Activated naive CD4-positive, alpha-beta T cell treated with Interleukin-2 at 50 U/mL for 16 hours (primary cell): ENCODE data around the gene PRKCZ.

Source experiments
- DNase-seq: peaks from one replicate; pipeline ENCODE4 v3.0.0-alpha.2; 2020

Gene PRKCZ

DNA sequence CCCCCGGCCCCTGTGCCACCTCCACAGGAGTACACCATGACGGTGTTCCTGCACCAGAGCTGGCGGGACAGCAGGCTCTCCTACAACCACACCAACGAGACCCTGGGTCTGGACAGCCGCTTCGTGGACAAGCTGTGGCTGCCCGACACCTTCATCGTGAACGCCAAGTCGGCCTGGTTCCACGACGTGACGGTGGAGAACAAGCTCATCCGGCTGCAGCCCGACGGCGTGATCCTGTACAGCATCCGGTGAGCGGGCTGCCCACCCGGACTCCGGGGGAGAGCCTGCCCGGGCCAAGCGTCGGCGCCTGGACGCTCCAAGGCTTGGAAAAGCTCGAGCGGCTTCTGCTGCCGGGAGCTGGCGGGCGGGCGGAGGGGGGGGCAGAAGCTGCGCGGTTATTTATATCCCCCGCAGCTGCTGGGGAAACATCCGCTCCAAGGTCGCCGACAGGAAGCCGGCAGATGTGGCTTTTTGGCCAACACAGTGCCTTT, 24.7 kb upstream of the PRKCZ start:
- no peak for DNase-seq

DNA sequence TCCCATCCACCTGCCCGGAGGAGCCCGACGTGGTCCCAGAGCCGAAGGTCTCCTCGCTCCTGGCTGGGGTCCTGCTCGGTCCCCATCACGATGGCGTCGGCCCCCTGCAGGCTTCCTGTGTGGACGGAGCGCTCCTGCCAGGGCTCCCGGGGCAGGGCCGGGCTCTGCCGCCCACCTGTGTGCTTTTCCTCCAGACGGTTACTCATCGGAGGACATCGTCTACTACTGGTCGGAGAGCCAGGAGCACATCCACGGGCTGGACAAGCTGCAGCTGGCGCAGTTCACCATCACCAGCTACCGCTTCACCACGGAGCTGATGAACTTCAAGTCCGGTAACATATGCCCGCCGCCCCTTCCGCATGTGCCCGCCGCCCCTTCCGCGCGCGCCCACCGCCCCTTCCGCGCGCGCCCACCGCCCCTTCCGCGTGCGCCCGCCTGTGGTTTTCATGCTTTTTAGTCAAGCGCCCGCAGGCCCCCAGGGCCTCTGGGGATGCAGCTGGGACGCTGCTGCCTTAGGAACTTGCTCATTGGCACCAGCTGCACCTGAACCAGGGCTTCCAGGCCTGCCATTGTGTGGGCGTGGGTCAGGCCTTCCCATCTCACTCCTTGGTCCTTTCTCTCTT, 22.1 kb upstream of the PRKCZ start:
- no peak for DNase-seq

DNA sequence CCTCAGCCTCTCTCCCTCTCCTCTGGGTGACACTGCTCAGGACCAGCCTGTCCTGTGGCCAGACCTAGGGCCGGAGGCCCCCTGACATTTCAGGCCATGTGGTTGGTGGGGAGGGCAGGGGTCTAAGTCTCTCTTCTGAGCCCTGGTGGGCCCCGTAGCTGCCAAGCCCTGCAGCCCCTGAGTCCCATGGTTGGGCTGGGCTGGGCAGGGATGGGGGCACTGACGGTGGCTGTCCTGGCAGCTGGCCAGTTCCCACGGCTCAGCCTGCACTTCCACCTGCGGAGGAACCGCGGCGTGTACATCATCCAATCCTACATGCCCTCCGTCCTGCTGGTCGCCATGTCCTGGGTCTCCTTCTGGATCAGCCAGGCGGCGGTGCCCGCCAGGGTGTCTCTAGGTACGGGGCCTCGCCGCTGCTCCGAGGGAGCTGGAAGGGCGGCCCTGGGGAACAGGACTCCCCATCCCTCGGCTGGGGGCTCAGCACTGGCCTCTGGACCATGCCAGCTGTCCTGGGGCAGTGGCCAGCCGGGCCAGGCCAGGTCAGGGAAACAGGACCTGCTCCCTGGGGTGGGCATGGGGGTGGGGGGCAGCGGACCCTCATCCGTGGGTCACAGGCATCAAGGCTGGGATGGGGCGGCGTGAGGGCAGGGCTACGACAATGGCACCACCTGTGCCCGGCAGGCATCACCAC, 21.2 kb upstream of the PRKCZ start:
- no peak for DNase-seq

DNA sequence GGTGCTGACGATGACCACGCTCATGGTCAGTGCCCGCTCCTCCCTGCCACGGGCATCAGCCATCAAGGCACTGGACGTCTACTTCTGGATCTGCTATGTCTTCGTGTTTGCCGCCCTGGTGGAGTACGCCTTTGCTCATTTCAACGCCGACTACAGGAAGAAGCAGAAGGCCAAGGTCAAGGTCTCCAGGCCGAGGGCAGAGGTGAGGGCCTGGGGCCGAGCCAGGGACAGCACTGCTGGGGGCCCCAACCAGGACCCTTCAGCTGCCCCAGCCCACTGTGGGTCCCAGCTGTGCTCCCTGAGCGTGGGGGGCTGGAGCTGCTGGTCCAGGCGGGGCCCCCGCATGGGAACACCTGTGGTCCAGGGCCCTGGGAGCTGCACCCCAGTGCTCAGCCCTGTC, 20.6 kb upstream of the PRKCZ start:
- DNase-seq, result no peak

DNA sequence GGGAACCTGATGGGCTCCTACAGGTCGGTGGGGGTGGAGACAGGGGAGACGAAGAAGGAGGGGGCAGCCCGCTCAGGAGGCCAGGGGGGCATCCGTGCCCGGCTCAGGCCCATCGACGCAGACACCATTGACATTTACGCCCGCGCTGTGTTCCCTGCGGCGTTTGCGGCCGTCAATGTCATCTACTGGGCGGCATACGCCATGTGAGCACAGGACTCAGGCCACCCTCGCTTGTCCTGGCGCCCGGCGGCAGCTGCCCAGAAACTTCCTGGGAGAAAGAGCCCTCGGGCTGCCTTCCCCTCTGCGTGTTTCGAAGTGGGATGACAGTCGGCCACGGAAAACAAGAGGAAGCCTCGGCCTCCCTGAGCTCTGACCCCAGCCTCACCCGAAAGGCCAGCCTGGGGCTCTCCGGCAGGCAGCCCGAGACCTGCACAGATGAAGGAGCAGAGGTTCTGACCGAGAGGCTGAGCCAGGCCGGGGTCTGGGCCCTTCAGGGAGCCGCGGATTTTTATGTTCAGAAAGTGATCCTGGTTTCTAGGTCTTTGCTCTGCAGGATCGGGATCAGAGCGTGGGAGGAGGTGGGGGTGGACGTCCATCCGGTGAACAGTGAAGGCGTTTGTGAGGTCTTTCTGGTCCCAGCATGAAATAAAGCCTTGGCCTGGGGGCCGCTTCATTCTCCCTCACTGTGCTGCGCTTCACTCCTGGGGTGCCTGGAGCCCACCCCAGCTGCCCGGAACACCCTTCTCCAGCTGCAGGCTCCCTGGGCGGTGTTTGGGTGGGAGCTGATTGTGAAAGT, 19.9 kb upstream of the PRKCZ start:
- DNase-seq, result no peak

DNA sequence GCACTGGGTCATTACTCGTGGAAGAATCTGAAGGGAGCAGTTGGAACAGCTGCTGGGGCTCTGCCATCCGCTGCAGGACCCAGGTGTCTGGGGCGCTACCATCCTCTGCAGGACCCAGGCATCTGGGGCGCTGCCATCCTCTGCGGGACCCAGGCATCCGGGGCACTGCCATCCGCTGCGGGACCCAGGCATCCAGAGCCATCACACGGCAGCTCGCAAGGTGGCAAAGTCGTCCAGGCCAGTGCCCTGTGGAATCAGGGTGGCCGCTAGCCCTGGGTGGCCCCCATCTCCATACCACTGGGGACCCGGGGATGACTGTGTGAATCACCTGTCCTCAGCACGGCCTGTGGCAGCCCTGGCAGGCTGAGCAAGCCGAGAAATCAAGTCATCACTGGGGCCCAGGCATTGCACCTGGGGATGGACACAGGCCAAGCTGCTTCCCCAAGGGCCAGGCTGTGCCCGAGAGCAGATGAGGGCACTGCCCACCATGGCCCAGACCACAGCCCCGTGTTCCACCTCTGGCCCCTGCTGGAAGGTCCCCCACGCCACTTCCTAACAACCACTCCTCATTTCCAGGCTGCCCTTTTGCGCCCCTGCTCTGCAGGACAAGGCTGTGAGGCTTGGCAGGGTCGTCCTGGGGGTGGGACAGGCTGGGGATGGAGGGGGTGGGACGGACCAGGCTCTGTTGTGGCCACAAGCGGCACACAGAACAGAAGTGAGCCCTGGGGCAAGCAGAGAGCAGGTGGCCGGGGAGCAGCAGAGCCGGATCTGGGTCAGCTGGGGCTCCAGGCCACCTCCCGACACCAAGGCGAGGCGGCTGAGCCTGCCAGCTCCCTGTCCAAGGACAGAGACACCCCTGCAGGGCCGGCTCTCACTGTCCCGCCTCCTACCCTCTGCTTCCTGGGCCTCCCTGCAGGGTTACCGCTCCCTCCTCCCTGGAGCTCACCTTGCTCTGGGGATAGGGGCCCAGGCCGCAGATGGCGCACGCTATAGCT, 18.4 kb upstream of the PRKCZ start:
- DNase-seq, result no peak

DNA sequence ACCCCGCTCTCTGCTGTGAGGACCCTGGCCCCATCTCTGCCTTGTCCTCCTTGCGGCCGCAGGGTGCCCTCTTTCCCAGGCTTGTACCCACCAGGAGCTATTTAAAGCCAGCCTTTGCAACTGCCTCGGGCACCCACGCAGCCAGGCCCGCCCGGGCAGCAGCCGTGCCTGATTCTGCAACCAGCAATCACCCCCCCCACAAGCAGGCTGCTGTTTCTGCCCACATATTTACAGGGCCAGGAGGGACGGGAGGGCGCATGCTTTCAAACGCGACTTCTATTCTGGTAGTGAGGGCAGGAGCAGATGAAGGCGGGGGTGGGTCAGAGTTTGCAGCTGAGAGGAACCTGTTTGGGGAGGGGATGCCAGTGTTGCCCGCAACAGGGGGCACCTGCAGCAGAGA, 17.5 kb upstream of the PRKCZ start:
- DNase-seq, result no peak

DNA sequence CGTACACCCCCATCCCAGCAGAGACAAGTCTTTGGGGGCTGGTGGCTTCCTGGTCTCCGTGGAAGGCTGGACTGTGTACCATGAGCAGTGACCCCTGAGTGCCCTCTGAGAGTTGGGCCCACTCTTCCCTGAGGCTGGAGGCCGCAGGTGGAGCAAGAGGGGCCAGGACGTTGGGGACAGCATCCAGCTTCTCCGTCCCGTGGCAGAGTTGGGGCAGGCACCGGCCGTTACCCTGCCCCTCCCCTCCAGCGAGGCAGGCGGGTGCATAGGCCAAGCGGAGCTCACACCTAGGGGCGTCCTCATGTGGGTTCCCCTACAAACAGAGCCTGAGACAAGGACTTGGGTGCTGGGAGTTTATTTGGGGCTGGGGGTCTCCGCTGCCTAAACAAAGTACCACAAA, 17.0 kb upstream of the PRKCZ start:
- DNase-seq, result no peak

DNA sequence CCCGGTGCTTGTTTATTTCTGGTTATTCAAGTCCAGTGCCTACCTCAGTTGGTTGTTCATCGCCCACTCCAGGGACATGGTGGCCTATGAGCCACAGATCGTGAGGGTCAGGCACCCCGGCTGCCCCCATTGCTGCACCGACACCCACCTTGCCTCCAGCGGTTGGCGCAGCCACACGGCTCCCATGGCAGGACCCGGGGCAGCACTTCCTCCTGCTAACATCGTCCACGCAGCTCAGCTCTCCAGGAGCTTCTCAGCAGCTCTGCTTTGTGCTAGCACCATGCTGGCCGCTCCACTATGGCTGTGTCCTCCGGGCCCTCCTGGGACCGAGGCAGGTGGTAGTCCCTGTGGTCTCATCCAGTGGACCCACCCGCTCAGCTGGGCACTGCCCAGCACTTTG, 13.9 kb upstream of the PRKCZ start:
- DNase-seq, result no peak

DNA sequence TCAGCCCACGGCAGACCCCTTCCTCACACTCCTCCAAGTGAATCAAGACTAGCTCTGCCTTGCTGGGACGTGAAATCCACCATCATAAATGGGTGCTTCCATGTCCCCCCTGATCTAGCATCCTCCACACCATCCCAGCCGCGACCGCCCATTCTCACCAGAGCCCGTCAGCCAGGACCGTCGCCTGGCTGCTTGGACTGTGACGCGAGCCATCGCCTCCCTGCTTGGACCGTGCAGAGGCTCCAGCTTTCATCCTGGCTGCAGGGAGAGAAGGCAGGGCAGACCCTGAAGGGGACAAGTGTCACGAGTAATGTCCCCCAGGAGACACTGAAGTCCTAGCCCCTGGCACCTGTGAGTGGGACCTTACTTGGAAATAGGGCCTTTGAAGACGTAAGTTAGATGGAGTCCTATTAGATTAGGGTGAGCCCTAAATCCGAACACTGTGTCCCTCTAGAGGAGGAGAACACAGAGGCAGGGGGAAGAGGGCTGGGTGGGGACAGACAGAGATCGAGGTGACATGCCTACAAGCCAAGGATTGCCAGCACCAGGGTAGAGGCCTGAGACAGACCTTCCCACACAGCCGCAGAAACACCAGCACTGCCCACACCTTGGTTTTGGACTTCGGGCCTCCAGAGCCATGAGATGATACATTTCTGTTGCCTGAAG, 12.8 kb upstream of the PRKCZ start:
- DNase-seq, result no peak

DNA sequence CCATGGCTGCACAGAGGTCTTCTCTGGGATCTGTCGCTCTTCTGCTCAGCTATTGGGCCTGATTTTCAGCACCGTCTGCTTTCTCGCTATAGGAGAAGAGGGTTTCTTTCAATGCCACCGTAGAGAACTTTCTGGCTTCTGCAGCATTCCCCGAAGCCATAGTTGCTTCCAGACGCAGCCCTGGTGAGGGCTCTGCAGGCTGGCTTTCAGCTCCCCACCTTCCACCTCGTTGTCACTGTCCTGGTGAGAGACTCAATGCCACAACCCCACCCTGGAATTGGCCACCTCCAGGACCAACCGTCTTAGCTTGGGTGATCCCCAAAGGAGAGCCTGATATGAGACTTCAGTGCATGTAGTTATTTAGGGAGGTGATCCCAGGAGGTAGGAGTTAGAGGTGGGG, 12.0 kb upstream of the PRKCZ start:
- no peak for DNase-seq

DNA sequence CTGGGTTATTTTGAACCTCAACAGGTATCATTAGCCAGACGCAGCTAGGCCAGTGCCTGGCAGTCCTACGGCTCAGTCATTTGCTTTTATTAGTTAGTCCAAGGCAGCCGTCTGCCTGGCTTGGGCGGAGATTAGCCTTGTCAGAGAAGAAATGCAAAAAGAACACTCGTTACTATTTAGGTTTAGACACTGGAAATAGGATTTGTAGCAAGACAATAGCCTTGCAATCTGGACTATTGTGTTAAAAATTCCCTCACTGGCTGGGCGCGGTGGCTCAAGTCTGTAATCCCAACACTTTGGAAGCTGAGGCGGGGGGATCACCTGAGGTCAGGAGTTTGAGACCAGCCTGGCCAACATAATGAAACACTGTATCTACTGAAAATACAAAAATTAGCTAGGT, 11.0 kb upstream of the PRKCZ start:
- DNase-seq, result no peak

DNA sequence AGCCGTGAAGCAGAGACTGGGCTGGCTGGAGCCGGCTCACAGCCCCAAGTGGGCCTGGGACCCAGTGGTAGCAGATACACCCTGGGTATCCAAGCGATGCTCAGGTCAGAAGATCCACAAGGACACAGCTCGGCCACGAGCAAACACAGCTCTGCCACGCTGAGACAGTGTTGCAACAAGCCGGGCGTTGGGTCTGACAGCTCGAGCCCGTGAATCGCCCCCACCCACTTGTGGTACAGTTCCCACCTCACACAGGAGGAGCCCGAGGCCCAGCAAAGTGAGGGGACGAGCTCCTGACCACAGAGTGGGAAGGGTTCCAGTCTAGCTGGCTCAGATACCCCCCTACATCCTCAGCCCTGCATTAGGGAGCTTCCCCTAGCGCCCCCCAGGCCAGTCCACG, 8.9 kb upstream of the PRKCZ start:
- no peak for DNase-seq

DNA sequence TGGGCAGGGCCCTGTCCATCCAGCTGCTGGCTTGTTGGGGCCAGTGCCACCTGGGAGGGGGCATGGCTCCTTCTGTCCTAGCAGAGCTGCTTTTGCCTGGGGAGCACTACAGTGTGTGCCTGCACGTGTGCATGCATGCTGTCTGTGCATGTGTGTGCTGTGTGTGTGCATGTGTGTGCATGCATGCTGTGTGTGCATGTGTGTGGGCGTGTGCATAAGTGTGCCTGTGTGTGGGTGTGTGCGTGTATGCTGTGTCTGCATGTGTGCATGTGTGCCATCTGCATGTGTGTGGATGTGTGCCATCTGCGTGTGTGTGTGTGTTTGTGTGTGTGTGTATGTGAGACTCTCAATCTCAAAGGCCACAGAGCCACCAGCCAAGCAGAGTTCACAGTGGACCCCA, 8.3 kb upstream of the PRKCZ start:
- no peak for DNase-seq

DNA sequence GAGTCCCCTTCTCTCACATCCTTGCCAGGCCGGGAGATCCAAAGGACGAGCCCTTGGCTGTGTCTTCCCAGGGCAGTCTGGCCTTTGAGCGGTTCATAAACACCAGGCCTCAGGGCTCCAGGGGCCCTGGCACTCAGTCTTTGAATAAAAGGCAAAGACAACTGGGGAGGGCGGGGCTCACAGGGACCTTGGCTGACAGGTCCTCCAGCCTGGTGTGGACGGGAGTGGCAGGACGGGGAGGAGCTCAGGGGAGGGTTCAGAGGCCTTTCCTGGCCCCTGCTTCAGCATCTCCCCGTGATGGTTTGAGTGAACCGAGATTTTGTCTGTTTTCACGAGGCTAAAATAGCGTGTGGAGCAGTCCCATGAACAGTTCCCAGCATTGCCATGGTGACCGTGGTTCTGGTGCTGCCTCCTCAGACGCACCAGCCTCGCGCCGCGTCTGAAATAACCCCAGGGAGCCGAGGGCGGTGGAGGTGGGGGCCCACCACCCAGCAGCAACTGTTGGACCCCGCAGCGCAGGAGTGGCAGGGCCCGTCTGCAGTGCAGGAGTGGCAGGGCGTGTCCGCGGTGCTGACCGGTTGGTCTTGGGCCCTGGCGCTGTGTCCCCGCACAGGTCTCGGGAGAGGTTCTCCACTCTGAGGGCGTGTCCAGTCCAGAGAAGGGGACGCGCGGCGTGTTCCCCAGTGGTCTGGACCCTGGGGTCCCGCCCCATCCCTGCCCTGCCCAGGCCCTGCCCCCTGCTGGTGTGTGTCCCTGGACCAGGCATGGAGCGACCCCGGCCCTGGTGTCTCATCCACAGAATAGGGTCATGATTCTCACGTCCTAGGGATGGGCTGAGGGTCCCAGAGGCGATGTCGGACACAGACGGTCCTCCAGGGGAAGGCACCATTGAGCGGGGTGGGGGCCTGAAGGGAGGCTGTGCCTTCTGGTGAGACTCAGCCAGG, 7.1 kb upstream of the PRKCZ start:
- DNase-seq, result no peak

DNA sequence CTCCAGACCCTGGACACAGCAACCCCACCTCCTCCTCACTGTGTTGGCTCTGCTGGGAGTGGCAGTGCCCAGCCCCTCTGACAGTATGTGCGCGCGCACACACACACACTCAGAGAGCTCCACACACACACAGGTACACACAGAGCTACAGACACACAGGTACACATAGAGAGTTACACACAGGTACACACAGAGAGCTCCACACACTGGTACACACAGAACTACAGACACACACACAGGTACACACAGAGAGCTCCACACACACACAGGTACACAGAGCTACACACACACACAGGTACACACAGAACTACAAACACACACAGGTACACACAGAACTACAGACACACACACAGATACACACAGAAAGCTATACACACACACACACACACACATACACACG, 6.3 kb upstream of the PRKCZ start:
- no peak for DNase-seq

DNA sequence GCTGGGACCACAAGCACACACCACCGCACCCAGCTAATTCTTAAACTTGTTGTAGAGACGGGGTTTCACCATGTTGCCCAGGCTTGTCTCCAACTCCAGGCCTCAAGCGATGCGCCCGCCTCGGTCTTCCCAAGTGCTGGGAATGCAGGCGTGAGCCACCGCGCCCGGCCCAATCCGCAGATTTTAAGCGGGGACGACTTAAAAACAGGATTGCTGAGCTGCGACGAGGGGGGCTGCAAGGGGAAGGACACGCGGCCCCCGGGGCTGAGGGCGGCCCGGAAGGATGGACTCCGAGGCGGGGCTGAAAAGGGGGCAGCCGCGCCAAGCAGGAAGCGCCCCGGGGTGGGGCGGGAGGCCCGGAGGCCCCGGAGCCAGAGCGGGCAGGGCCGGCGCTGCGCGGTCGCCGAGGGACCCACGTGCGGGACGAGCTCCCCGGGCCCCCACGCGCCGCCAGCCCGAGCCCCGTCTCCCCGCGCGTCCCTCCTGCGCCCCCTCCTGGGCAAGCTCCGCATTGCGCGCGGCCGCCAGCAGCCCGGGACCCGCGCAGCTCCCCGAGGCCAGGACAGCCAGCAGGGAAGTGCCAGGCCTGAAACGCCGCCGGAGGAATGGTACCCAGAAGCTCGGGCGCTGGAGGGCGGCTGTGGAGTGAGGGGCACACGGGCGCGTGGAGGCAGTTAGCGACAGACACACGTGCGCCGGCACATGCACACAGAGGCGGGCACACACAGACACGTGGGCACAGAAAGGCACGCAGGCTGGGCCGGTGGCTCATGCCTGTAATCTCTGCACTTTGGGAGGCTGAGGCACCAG, 5.5 kb upstream of the PRKCZ start:
- peak; percentile 85 for DNase-seq

DNA sequence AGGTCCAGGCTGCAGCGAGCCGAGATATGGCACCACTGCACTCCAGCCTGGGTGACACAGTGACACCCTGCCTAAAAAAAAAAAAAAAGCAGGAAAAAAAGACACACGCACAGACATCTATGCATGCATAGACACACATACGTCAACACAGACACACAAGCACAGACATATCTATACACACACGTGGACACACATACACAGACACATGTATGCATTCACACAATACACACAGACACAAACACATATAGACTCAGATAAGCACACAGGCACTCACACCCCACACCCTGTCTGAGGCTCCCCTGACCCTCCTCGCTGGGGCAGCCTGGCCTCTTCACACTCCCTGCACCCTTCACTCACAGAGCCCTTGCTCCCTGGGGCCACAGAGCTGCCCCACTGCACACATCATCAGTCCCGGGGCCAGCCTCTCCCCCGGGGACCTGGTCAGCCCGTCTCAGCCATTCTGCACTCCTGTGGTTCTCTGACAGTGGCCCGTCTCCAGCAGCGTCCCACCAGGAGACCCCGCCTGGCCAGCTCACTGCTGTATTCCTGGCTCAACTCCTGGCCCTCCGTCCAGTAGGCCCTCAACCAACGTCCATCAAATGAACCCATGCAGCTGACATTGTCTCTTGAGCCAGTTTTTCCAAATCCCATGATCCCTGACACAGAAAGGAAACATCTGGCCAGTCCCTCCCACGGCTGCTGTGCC, 4.6 kb upstream of the PRKCZ start:
- DNase-seq, result no peak

DNA sequence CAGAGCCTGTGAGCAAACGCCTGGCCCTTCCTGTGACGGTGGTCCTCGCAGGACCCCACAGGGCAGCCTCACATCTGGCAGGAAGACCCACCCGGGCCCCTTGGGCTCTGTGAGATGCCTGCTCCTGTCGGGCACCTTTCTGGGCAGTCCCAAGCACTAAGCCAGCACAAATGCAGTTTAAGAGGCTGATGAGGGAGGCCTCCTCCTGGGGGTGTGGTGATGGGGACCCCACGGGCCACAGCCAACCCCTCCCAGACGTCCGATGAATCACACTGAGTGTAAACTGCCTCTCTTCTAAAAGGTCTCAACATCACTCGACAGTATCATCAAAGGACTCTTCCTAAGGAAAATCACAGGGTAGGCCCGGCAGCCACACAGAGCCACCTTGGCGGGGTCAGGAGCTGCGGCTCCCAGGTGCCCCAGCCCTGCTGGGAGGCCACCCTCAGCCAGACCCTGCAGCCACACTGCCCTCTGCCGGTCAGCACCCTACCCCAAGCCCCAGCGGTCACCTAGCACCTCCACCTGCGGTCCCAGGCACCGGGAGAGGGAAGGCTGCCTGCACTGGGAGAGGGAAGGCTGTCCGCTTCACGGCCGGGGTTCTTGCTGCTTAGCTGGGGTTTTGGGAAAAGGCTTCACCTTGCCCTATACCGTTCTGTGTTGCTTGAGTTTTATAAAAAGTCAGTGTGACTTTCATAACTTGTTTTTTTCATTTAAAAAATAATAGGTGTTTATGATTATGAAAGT, 3.9 kb upstream of the PRKCZ start:
- DNase-seq, result peak; percentile 47
